T-helper 1 cell treated with Interleukin-12 subunit alpha and Interleukin-12 subunit beta and Interleukin-4 antibody, amounts not matched to agents 30 ng/mL and 1 ng/mL, for 36 hours (primary cell): ENCODE measurements around the gene TMEM221. TPM values are rescaled to one million over a fixed set of nuclear protein-coding genes. Genes with fewer than 3 reads are reported as not detected.

ENCODE experiments used
- intact Hi-C: fragments of 100-400 bp; cut with micrococcal nuclease; formaldehyde crosslinking; loops from one replicate; pipeline ENCODE4 v1.15.1; 2024
- total RNA-seq: library from RNA; stranded (reverse); gene quantifications from 2 replicates; pipeline ENCODE4 v1.2.3, GENCODE V29; 2022

TMEM221 gene
- total RNA-seq, 1 donor from 2014 or later = not detected

DNA sequence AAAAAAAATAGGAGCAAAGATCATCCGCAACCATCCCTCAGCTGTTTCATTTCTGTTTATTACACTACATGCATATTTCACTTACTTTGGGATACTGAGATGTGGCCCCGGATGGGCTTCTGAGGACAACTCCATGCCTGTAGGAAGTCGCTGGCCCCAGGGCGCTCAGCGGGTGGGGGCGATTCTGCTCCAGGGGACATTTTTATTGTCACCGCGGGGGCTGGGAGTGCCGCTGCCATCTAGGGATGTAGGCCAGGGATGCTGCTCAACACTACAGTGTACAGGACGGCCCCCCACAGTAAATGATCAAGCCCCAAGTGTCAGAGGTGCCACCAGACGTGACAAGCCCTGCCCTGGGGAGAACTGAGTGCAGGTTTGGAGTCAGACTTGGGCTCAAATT lies 36.7 kb downstream of the TMEM221 start:
- intact Hi-C loops = no loop called here

DNA sequence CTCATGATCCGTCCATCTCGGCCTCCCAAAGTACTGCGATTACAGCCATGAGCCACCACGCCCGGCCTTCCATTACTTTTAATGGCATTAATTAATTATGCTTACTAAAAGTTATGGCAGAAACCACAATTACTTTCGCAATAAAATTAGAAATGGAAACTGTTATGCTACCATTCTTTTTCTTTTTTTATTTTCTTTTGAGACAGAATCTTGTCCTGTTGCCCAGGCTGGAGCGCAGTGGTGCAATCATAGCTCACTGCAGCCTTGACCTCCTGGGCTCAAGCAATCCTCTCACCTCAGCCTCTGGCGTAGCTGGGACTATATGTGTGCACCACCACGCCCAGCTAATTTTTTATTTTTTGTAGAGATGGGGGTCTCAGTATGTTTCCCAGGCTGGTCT lies 38.5 kb downstream of the TMEM221 start:
- intact Hi-C loops = loop anchor here (10.0 kb wide), 1 partner anchor 915 kb away; the partner anchor contains the start of genes C19orf44 and CALR3

DNA sequence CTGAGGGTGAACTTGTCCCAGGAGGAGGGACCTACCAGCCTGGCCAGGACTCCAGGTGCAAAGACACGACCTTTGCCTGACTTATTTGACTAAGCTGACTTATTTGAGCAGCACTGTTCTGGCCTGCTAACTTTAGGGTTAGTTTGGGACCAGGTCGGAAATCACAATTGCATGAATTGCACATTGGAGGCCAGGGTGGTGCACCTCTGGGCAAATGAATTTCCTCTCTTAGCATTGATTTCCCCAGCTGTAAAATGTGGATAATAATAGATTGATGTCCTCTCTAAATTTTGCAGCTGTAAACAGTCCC lies 41.6 kb downstream of the TMEM221 start:
- intact Hi-C loops = loop anchor here (10.0 kb wide), 1 partner anchor 912 kb away; the partner anchor contains the start of genes C19orf44 and CALR3

DNA sequence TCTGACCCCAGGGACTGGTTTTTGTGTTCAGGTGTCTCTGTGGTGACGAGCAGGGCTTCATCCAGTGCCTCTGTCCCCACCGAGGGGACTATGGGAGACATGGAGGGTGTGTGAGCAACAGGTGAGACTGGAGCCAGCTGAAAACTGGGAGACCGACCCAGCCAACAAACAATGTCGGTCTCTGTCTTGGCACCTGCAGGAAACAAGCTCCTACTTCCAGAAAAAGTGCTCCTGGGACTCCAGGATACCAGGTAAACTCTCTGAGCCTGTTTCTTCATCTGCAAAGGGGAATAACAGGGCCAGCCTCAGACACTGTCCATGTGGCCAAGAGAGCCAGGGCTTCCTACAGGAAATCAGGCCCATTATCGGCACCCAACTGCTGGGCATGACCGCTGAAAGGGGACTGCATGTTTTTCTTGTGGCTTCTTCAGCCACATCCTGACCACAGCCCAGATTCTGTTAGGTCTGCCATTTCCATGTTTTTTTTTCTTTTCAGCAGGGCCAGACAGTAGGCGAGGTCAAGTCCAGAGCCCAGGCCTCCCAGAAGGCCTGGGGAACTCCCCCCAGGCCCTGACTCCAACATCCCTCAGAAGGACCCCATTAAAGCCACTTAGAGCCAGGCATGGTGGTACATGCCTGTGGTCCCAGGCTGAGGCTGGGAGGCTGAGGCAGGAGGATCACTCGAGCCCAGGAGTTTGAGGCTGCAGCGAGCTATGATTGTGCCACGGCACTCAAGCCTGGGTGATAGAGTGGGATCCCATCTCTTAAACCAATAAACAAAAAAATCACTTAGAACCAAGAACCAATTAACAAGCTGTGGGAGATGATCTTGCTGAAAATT lies 42.2 kb downstream of the TMEM221 start:
- intact Hi-C loops = loop anchor here (10.0 kb wide), 1 partner anchor 911 kb away; the partner anchor contains the start of genes C19orf44 and CALR3

DNA sequence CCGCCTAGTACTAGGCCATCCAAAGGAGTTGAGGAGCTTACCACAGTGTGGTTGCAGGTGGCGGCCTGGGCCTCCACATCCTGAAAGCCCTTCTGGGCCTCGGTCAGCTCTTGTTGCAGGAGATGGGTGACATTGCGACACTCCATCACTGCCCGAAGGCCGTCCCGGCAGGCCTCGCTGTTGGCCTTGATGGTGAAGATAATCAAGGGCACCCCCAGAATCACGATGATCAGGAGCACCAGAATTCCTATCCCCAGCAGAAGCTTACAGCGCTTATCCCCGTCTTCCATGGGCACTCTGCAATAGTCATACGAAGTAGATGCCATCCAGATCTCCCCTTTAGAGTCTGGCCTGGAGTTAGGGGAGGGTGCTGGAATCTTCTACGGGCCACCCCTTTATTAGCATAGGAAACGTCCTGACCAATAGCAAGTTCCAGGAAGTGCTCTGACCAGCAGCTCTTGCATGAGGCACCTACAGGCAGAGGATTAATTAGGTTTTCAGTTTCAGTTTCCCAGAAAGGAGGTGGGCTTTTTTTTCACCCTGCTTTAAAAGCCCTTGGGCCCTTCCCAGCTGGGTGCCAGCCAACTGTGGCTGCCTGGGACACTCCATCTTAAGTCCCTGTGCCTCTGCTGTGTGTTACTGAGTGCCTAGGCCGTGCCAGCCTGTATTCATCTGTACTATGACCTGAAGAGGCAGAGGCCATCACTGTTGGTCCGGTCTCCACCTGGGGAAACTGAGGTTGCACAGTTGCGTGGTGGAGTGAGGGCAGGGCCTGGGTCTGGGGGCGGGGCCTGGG lies 43.0 kb downstream of the TMEM221 start, which contains the start of gene BST2:
Gene BST2, minus strand, starts transcription at position 381 of the 796 bp plus-strand sequence. Its CDS starts 55 bp downstream, at position 326.
- intact Hi-C loops = loop anchor here (1.0 to 10.0 kb wide), 3 partner anchors 14 to 911 kb away; partner anchors contain the start of genes C19orf44, CALR3 and DDA1

DNA sequence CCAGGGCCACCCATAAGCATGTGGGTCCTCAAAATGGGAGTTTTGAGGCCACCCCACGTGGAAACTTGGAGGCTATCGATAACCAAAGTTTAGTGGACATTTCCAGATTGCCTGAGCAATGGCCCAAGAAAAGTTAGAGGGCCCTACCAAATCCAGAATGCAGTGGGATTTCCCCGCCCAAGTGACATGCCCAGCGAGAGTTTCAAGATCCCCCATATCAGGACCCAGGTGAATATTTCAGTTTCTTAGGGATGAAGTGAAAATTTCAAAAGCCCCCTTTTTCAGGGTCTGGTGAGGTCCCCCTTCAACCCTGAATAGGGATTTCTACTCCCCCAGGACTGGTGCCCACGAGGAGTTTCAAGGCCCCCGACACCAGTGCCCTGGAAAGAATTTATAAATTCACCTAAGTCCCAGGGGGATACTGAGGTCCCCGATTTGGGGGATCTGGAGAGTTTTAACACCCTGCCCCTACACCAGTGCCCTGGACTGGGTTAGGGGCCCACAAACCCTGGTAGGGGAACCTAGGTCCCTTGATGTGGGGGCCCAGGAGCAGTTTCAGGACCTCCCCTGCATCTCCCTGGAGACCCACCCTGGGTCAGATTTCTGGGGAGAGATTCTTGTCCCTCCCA lies 43.7 kb downstream of the TMEM221 start:
- intact Hi-C loops = loop anchor here (1.0 to 10.0 kb wide), 3 partner anchors 15 to 910 kb away; partner anchors contain the start of genes C19orf44, CALR3 and DDA1

DNA sequence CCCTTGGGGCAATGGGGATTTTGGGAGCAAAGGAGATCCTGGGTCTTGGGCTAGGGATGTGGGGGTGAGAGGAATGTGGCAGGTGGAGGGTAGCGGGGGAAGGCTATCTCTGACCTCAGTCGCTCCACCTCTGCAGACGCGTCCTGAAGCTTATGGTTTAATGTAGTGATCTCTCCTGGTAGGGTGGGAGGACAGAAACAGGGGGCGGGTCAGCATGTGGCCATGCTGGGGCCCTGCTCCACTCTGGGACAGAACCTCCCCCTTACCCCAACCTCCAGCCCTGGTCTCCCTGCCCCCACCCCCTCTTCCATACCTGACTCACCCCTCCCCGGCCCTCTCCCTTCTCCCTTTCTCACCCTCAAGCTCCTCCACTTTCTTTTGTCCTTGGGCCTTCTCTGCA lies 44.5 kb downstream of the TMEM221 start:
- intact Hi-C loops = loop anchor here (10.0 kb wide), 1 partner anchor 909 kb away; the partner anchor contains the start of genes C19orf44 and CALR3

DNA sequence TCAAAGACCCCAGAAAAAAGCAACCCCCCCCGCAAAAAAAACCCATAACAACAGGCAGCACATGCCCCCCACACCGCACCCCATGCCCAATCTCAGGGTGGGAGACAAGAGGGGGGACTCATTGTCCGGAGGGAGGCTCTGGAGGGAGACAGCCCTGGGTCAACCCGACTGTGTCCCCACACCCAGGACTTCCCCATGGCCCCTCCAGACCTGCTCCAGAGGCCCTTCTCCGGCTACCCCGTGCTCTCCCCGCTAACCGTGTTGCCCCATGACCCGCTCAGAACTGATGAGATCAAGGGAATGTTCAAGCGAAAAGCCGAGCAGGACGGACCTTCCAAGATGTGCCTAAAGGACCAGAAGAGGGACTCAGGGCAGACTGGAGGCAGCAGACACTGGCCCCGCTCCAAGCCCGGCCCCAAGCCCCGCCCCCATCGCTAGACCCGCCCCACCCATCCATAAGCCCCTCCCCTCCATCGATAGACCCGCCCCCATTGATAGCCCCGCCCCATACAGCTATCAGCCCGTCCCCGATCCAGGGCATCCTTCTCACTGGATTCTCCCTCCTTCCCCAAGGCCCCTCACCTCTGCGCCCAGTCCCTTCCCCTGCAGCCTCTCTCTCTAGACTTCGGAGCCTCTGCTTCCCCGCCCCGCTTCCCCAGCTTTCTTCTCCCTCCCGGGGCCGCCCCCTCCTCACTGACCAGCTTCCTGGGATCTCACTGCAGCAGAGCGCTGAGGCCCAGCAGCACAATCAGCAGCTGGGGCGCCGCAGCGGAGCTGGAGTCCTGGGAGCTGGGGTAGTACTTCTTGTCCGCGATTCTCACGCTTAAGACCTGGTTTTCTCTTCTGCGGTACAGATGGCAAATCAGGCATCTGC lies 45.2 kb downstream of the TMEM221 start:
- intact Hi-C loops = loop anchor here (1.0 to 10.0 kb wide), 6 partner anchors 8 to 908 kb away; partner anchors contain the start of genes C19orf44, CALR3, GTPBP3 and SLC27A1

DNA sequence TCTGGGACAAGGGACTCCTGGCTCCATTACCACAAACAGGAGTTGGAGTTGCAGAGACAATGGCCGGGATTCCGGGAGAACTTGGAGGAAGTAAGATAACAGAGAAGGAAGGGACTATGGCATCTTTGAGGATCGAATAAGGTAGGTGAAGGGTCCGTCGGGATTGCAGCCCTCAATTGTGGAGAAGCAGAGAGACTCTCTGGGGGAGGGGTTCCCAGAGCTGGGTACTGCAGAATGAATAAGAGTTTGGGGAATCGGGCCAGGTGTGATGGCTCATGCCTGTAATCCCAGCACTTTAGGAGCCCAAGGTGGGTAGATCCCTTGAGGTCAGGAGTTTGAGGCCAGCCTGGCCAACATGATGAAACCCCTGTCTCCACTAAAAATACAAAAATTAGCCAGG lies 46.8 kb downstream of the TMEM221 start:
- intact Hi-C loops = loop anchor here (10.0 kb wide), 1 partner anchor 907 kb away; the partner anchor contains the start of genes C19orf44 and CALR3

DNA sequence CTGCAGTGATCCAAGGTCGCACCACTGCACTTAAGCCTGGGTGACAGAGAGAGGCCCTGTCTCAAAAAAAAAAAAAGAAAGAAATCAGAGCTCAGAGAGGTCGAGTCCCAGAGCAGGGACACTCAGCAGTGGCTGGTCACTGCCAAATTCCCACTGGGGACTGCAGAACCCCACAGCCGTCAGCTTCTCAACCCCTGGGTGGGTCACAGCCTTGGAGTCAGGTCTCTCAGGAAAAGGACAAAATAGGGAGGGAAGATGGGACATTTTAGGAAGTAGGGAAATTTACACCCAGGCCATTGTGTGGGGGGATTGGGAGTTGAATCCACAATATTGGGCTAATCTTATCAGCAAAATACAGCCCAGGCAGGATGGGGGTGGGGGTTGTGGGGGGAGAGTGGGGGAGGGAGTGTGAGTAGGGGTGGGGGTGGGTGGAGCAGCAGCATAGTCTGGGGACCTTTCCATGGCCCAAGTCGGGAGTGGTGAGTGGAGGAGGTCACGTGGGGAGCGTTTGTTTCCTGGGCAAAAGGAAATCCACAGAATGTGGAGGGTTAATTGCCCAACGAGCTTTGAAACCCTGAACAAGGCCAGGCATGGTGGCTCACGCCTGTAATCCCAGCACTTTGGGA lies 49.5 kb downstream of the TMEM221 start:
- intact Hi-C loops = no loop called here

DNA sequence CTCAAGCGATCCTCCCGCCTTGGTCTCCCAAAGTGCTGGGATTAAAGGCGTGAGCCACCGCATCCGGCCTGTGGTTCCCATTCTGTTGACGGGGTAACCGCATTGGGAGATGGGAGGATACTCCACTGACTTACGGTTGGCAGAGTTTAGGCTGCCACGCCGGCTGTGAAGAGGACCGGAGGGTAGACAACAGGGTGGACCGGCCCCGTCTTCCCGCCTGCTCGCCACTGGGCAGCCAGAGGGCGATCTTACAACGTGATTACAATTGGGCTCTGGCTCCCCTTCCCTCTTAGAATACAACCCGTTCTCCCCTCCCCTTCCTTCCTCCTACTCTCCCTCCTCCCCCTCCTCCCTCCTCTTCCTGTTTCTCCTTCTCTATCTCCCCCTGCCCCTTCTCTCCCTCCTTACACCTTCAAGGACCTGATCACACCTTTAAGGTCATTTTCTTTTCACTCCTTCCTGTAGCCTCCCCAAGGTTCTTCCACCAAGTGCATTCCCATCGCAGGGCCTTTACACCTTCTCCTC lies 53.5 kb downstream of the TMEM221 start:
- intact Hi-C loops = loop anchor here (1.0 to 5.0 kb wide), 3 partner anchors 8 to 268 kb away; no protein-coding TSS in a partner anchor

DNA sequence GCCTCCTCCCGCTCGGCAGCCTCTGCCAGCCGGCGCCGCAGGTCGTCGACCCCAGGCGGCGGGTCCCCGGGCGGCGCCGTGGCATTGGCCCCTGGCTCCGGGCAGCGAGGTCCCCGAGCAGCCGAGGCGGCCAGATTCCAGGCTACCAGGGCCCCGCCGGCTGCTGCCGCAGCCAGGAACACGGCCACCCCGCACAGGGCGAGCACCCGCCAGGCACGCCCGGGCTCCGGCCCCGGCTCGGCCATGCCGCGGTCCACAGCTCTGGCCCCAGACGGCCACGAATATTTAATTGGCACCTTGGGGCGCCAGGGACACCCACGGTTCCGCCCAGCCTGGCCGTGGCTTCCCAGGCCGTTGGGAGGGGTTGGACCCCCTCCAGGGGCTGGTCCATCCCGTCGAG lies 54.6 kb downstream of the TMEM221 start, which contains the start of gene CCDC194:
Gene CCDC194, minus strand, starts transcription at position 283 of the 400 bp plus-strand sequence. Its CDS starts 38 bp downstream, at position 245.
- intact Hi-C loops = loop anchor here (5.0 kb wide), 1 partner anchor 267 kb away; no protein-coding TSS in a partner anchor

DNA sequence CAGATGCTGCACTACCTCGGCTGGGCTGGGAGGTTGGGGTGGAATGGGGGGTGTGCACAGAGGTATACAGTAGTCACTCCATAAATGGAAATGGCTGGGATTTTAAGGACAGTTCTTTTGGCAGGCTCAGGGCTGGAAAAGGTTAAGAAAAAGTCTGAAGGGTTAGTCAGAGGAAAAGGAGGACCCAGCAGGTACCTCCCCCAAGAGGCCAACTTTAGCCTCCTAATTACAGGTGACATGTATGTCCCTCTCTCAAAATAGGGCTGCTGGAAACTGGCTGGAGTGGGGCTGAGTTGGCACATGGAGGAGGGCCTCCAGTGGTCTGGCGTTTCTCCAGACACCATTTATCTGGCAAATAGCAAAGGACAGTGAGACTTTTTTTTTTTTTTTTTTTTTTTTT lies 55.5 kb downstream of the TMEM221 start:
- intact Hi-C loops = loop anchor here (5.0 kb wide), 1 partner anchor 266 kb away; no protein-coding TSS in a partner anchor

DNA sequence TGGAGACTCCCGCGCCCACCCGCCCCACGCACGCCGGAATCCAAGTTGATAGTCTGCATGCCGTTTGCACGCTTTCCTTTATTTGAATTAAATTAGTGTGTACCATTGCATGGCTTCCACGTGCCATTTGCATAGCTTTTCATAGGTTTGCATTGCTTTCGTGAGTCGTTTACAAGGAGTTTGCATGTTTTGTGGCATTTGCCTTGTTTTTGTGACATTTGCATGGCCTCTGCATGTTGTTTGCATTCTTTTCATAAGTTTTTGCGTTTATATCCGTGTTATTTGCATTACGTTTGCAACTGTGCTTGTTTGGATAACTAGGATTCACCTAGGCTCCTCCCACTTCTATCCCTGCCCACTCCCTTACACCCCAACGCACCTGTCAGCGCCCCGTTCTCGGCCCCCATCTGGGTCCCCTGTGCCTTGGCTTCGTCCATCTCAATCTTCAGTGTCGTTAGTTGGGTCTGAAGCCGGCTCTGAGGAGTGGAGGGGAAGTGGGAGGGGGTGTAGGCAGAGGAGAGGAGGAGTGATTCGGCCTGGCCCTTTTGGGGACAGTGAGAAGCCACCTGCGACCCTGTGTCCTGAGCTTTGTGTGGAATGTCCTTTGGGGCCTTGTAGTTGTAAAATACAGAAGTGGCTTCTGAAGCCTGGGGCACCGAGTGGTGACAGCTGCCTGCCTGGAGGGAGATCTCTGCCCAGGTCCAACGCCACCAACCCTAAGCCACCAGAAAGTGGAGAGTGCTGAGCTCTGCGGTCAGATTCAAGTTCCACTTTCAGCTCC lies 56.9 kb downstream of the TMEM221 start:
- intact Hi-C loops = loop anchor here (1.0 to 5.0 kb wide), 7 partner anchors 8 to 264 kb away; partner anchors contain the start of genes BABAM1 and GTPBP3

DNA sequence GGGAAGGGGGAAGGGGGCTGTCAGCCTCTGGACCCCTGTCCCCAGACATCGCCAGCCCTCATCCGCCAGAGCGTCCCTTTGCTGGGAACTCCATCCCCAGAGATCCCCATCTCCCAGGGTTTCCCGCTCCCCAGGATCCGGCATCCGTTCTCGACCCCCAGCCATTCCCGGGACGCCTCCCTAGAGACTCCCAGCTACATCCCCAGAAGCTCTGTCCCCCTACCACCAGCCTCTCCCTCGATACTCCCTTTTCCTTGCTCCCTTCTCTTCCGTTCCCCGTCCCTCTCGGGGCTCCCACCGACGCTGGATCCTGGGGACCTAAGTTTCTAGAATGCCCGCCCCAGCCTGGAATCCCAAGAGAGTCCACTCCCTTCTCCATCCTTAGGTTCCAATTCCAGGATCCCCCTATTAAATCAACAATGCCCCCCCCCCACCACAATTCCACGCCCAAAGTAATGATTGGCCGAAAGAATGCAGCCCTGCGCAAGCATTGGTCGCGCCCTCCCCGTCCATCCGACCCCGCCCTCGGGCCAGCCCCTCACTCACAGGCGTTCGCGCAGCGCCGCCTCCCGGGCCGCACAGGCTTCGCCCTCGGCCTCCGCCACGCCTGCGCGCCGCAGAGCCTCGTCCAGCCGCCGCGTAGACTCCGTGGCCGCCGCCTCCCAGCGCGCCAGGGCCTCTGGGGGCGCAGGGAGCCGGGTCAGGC lies 57.6 kb downstream of the TMEM221 start:
- intact Hi-C loops = loop anchor here (1.0 to 5.0 kb wide), 7 partner anchors 8 to 264 kb away; partner anchors contain the start of genes BABAM1 and GTPBP3

DNA sequence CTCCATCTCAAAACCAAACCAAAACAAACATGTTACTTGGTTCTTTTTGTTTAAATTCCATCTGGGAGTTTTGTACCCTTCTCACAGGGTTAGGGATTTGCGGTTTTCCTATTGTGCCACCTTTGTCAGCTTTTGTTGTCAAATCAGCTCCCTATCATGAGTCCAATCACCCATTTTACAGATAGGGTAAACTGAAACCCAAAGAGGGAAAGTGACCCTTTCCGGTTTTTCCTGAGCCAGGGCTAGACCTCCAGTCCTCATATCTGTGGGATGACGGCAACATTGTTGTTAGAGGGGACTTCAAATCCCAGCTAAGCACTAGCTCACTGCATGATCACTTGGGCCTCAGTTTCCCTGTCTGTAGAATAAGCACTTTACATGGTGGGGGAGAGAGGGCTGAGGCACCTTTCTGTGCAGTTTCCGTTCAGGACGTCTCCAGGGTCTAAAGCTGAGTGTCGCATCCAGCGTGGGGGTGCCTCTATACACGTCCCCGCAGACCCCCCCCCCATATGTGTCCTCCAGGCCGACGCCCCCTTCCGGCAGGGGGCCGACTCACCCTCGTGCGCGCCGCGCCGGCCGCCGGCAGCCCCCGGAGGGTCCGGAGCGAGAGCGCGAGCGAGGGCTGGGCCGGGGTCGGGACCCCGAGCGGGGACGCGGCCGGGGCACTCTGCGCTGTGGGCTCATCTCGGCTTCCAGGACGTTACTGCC lies 58.4 kb downstream of the TMEM221 start:
- intact Hi-C loops = loop anchor here (1.0 to 5.0 kb wide), 3 partner anchors 53 to 323 kb away; partner anchors contain the start of gene GTPBP3

DNA sequence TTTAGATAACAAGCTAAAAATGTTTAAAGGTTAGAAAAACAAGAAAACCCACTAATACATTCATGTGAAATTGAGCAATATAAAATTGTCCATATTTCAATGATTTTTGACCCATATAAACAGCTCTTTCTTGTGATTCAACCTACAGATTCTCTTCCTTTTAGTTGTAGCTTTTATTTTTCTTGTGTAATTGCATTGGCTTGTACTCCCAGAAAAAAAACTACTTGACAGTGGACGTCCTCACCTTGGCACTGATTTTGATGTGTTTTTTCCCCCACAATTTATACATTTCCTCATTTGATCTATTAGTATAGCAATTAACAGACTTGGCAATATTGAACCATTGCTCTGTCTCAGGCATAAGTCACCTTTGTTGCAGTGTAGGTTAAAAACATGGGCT lies 59.2 kb downstream of the TMEM221 start:
- intact Hi-C loops = loop anchor here (1.0 kb wide), 1 partner anchor 322 kb away; no protein-coding TSS in a partner anchor
